Activated naive CD4-positive, alpha-beta T cell treated with anti-CD3 and anti-CD28 coated beads, Interleukin-2, amount 50 U/mL, for 72 hours (primary cell): ENCODE results near the gene MYO18A. TPM values are rescaled to one million over a fixed set of nuclear protein-coding genes. Genes with fewer than 3 reads are reported as not detected.
"Not testable (repeated sequence)": the region's sequence is repeated elsewhere in the genome, so short reads cannot be mapped to it uniquely, and the experiment has no call there.

Experiments
- ATAC-seq, 2 donors: fragments of 150-1000 bp; cut with Tn5 transposase; 2 replicates each; pipeline ENCODE4 v1.10.0; 2021; ENCODE audit warnings: mild to moderate bottlenecking in 2 of 2, moderate library complexity in 2 of 2
- DNase-seq, 2 donors: peaks; one replicate each; pipeline ENCODE4 v3.0.0; 2021 to 2022; ENCODE audit warnings: low spot score in 2 of 2
- H3K27ac Mint-ChIP-seq, 2 donors: one replicate each; pipeline ENCODE4 v1.8.0; 2022; ENCODE audit warnings: mild to moderate bottlenecking in 2 of 2, mixed read lengths in 2 of 2
- H3K36me3 Mint-ChIP-seq, 2 donors: one replicate each; pipeline ENCODE4 v1.8.0; 2022; ENCODE audit warnings: mixed read lengths in 2 of 2
- H3K9me3 Mint-ChIP-seq, 2 donors: one replicate each; pipeline ENCODE4 v1.8.0; 2022; ENCODE audit warnings: mixed read lengths in 2 of 2
- total RNA-seq, 2 donors: library from RNA; stranded (reverse); gene quantifications; one replicate each; pipeline ENCODE4 v1.2.3, GENCODE V29; 2022

Gene MYO18A
- total RNA-seq, 2 donors from 2014 or later, result 38.8 to 62.8 TPM

DNA sequence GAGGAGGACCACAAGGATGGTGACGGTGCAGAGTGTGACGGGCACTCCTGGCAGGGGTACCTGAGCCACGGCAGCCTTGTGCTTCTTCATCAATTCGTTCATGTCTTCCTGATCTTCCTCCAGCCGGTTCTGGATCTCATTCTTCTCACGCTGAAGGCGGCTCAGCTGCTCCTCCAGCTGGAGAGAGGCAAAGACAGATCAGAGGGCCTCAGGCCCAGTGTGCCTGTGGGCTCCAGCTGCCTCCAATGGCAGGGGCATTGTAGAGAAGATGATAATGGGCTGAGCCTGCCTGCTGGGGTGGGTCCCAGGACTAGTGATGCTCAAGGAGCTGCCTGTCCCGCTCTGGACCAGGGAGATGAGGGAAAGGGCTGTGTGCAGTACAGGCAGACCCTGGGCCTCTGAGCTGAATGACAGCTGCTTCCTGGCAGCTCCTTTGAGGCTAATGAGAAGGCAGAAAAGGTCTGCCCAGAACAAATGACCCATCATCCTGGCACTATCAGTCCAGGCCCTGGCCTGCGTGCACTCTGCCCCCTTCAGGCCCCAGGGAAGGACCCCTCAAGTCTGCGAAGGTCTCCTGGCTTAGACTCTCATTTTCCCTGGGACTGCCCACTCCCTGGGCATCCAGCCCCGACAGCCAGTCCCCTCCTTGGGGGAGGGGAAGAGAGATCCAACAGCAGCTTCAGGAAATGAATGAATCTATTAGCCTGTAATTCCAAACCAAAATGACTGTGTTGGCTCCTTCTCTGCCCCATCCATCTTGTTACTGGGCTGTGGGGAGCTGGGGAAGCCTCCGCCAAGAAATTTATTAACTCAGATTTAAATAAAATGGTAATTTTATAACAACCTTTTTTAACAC, 89.2 kb downstream of the MYO18A start:
- no peak for DNase-seq
- ATAC-seq, result no peak
- peak overlapping the region; percentile 55 to 82 for H3K27ac Mint-ChIP-seq
- H3K9me3 Mint-ChIP-seq, result no peaks in the 10 kb centered on the region
- H3K36me3 Mint-ChIP-seq, result no peaks in the 10 kb centered on the region

DNA sequence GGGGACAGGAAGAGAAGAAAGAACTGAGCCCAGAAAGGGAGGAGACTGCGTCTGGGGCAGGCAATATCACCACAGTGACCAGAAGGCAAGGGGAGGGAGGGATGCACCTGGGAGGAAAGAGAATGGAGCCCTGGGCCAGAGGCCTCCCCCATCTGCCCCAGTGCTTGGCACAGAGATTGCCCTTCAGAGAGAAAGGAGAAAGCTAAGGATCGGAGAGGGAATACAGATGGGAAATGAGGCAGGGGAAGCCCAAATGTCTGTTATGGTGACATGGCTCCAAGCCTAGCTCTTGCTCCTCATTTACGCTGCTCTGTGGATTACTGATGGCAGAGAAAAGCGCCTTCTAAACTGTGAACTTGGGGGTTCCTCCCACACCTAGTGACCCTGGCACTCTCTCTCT, 90.1 kb downstream of the MYO18A start:
- no peaks in the 10 kb centered on the region for H3K9me3 Mint-ChIP-seq
- no peak for ATAC-seq
- no peaks in the 10 kb centered on the region for H3K36me3 Mint-ChIP-seq
- DNase-seq, result no peak
- H3K27ac Mint-ChIP-seq, result peak overlapping the region; percentile 55 to 69

DNA sequence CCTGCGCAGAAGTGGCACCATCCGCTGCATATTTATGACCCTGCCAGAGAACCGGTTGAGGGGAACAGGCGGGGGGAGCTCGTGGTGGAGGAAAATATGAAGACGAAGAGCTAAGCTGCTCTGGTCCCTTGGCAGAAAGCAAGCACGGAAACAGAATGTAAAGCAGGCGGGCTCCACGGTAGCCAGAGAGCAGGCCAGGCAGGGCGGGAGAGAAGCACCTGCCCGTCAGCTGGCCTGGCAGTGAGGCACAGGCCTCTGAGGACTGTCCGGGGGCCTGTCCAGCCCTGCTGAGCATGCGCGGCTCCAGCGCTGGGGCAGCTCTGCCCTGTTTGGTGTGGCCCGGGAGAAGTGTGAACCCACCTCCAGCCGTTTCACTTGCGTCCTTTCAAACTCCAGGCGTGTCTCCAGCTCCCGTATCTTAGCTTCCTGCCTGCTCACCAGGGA, 90.6 kb downstream of the MYO18A start:
- Mint-ChIP-seq H3K36me3 (no peaks in the 10 kb centered on the region), H3K9me3 (no peaks in the 10 kb centered on the region), H3K27ac (peak overlapping the region; percentile 53 to 60)
- DNase-seq (no peak), ATAC-seq (no peak)

DNA sequence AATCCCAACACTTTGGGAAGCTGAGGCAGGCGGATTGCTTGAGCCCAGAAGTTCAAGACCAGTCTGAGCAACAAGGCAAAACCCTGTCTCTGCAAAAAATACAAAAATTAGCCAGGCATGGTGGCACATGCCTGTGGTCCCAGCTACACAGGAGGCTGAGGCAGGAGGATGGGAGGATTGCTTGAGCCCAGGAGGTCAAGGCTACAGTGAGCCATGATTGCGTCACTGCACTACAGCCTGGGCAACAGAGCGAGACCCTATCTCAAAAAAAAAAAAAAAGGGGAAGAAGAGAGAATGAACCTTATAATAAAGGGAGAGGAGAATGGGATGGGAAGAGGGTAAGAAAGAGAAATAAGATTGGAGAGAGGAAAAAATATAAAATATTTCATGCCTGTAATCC, 91.4 kb downstream of the MYO18A start:
- H3K9me3 Mint-ChIP-seq, DNase-seq, ATAC-seq, H3K36me3 Mint-ChIP-seq: not testable (repeated sequence)
- H3K27ac Mint-ChIP-seq, result peak overlapping the region; percentile 26 to 53

DNA sequence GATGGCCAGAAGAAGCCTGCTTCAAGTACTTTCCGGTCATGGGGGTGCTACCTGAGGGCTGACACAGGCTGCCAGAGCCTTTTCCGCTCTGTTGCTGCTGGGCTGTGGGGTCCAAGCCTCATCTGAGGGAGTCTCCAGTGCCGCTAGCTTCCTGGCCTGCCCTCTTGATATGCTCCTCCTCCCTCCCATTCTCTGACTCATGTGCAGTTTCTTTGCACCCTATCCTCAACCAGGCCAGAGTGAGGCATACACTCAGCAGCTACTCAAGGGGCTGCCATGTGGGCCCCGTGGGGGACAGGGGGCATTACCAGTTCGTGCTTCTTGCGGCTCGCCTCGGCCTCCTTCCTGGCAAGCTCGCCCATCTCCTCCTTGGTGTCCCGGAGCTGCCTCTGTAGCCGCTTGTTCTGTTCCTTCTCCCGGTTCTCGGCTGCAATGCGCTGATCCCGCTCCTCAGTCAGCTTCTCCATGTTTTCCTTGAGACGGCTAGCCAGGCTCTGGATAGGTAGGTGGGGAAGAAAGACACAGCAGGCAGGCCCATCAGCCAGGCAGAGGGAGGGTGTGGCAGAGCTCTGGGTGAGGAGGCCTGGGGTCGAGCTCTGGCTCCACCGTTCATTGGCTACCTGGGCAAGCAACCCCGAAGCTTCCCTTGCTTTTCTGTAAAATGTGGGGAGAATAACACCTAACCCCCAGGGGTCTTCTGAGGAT, 93.4 kb downstream of the MYO18A start:
- Mint-ChIP-seq H3K36me3 (no peaks in the 10 kb centered on the region), H3K27ac (peak overlapping the region in 1 of 2 donors; percentile 79), H3K9me3 (no peaks in the 10 kb centered on the region)
- DNase-seq (no peak), ATAC-seq (no peak)

DNA sequence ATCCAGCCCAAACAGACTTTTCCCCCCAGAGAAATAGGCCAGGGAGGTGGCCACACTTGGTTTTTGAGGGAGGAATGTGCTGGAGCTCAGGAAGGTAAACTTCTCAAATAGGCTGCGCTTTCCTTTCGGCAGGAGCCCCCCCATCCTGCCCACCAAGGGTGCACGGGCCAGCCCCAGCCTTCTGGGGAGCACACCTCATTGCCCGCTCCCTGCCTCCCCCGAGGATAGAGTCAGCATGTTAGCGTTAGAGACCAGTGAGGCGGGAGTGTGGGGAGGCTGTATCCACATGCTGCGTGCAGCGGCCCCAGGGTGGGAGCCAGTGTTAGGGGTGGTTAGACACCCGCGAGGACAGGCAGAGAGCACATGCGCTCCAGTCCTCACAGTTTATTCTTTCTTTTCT, 95.0 kb downstream of the MYO18A start:
- Mint-ChIP-seq H3K36me3 (no peaks in the 10 kb centered on the region), H3K9me3 (no peaks in the 10 kb centered on the region), H3K27ac (no peak overlapping the region)
- ATAC-seq (no peak), DNase-seq (no peak)

DNA sequence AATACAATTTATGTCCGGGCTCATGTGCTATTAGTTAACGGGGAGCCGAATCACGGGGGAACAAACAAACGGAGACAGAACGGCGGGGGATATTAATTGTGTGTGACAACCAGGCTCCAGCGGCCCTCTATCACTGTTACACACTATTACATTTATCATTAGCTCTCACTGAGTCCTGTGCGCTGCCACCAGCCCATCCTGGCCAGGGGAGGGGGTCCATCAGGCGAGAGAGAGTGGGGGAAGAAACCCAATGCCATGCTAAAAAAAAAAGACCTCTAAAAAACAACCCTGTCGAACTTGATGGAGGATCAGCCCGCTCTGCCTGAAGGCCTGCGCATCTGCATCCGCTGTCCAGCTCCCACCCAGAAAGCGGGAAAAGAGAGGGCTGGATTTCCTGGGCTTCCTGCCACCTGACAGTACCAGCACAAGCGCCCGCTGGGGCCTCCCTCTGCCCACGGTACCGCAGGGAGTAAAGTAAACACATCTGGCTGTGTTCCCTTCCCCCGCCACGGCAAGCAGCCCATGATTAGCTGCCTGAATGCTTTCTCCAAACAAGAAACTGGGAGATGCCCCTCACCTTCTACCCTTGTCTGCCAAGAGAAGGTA, 95.6 kb downstream of the MYO18A start:
- Mint-ChIP-seq H3K36me3 (no peaks in the 10 kb centered on the region), H3K27ac (peak overlapping the region in 1 of 2 donors; percentile 10), H3K9me3 (no peaks in the 10 kb centered on the region)
- no peak for ATAC-seq
- no peak for DNase-seq

DNA sequence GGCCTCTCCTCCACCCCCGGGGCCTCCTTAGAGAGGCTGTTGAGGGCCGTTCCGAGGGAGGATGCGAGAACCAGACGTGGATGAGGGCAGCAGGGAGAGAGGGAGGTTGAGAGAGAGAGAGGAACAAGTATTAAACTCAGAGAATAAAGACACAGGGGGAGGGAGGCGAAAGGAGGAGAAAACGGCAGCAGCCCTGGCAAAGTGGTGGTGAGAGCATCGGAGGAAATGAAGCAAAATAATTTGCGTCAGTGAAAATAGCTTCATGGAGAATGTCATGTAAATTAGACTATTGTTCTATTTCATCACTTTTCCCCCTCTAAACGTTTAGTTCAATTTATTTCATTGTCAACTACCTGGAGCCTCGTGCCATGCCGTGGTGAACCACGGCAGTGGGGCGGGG, 99.2 kb downstream of the MYO18A start:
- no peak for ATAC-seq
- DNase-seq, result no peak
- Mint-ChIP-seq H3K27ac (peak overlapping the region; percentile 9 to 82), H3K36me3 (no peaks in the 10 kb centered on the region), H3K9me3 (no peaks in the 10 kb centered on the region)

DNA sequence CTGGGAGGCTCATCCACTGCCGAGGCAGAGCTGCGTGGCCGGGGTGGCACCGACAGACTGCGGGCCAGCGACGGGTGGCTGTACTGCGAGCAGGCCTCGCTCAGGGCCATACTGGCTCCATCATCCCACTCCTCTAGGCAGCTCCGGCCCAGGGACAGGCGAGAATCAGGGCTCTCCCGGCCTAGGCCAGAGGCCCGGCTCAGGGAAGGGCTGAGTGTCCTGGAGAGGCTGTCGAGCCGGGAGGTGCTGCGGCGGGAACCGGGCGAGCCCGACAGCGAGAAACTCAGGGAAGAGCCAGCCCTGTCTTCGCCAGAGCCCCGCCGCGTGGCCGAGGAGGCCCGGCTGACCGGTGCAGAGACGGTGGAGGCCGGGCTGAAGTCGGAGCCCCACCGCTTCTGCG, 99.9 kb downstream of the MYO18A start:
- no peak for DNase-seq
- no peak for ATAC-seq
- H3K27ac Mint-ChIP-seq, result peak overlapping the region in 1 of 2 donors; percentile 82
- H3K36me3 Mint-ChIP-seq, result no peaks in the 10 kb centered on the region
- H3K9me3 Mint-ChIP-seq, result no peaks in the 10 kb centered on the region

DNA sequence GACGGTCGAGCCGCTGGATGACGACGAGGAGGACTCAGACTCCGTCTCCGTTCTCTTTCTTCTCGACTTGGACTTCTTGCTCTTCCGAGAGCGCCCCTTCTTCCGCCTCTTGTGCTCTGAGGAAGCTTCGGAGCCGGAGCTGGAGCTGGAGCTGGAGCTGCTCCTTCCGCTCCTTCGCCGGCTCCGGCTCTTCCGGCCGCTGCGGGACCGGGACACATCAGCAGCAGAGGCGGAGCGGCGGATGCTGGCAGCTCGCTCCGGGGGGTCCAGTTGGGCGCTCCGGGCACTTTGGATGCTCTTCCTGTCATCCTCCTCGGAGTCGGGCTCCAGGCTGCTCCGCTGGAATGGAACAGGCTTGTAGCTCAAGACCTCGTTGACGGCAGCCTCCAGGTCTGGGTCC, 100.3 kb downstream of the MYO18A start:
- Mint-ChIP-seq H3K36me3 (no peaks in the 10 kb centered on the region), H3K27ac (no peak overlapping the region), H3K9me3 (no peaks in the 10 kb centered on the region)
- ATAC-seq (no peak), DNase-seq (no peak)

DNA sequence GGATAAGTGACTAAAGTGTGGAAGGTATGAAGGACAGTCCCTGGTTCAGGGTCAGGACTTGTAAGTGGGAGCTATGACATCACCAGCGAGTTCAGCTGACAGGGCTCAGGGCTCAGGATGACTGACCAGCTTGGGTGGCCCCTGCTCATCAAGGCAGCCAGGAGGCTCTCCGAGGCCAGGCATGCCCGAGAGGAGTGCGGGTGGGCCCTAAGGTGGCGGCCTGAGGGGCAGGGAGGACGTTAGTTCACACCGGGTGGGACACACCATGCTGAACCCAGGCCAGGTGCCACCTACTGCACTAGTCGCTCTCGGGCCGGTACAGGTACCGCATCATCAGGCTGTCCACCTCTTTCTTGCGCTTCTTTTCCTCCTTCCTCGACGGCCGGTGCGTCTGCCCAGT, 100.8 kb downstream of the MYO18A start:
- no peak for DNase-seq
- no peaks in the 10 kb centered on the region for H3K9me3 Mint-ChIP-seq

DNA sequence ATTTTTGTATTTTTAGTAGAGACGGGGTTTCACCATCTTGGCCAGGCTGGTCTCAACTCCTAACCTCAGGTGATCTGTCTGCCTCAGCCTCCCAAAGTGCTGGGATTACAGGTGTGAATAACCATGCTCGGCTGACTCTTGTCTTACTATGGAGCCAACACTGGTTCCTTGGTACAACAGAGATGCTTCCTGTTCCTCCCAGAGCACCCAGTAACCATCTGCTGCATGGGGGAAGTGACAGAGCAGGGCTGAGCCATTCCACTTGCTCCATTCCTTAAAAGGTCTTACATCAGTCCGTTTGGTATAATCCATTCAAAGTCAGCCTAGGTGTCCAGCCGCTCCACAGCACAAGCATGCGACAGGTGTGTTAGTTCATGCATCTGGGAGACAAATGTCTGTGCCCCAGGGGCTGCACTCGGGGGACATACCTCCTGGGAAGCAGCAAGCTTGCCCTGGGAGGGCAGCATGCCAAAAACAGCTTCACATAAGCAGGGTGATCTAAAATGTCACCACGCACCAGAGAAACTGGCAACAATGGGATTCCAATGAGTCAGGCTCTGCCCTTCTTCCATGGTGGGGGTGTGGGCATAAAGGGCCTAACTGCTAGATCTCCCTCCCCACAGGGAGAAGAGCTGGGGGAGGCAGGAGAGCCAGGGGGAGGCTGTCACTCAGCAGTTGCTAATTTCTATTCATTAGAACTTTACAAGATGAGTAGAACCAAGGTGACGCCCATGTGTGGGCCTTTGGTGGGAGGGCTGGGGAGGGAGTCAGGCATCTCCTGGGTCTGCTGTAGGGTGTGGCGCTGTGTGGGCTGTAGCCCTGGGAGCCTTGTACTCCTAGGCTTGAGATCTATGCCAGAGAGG, 101.8 kb downstream of the MYO18A start:
- Mint-ChIP-seq H3K9me3 (no peaks in the 10 kb centered on the region), H3K27ac (peak overlapping the region in 1 of 2 donors; percentile 44), H3K36me3 (no peaks in the 10 kb centered on the region)
- ATAC-seq (peak in 1 of 2 donors; percentile 7), DNase-seq (no peak)

More for the DNA sequence above, 100.8 kb downstream of the MYO18A start:
- no peak overlapping the region for H3K27ac Mint-ChIP-seq
- no peak for ATAC-seq
- H3K36me3 Mint-ChIP-seq, result no peaks in the 10 kb centered on the region

DNA sequence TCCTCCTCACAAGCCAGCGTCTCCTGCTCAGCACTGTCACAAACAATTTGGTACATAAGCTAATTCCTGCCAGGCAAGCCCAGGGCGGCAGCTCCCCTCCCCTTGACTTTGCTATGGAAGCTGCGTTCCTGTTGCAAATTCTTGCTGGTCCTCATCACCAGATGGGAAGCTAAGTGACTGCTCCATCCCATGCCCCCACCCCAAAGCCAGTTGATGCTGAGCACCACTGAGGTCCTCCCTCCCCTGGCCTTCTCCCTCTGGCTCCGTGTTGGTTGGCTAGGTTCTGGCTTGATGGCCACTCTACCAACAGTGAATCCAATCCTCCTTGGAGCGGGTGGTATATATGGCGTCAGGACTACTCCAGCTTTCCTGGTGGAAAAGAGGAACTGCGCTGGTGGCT, 102.9 kb downstream of the MYO18A start:
- Mint-ChIP-seq H3K9me3 (no peaks in the 10 kb centered on the region), H3K27ac (peak overlapping the region; percentile 33 to 88), H3K36me3 (no peaks in the 10 kb centered on the region)
- no peak for ATAC-seq
- DNase-seq, result no peak

DNA sequence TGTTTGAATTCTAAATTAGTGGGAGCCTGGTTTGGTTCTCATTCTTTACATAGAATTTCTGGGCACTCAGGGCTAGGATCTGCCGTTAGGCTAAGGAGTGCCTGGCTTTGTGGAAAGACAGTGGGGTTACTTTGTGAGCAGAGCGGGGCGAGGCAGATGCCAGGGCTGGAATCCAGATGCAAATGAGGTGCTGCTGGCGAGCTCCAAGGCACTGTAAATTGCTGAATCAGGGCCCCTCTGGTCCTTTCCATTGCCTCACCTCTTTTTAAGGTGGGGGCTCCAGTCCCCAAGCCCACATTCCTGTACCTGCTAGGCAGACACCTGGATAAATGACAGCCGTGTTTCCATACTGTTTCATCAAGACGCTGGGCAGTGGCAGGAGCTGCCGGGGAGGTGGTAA, 103.5 kb downstream of the MYO18A start:
- H3K9me3 Mint-ChIP-seq, result no peaks in the 10 kb centered on the region
- no peak for ATAC-seq
- DNase-seq, result no peak
- no peaks in the 10 kb centered on the region for H3K36me3 Mint-ChIP-seq
- peak overlapping the region; percentile 1 to 37 for H3K27ac Mint-ChIP-seq

DNA sequence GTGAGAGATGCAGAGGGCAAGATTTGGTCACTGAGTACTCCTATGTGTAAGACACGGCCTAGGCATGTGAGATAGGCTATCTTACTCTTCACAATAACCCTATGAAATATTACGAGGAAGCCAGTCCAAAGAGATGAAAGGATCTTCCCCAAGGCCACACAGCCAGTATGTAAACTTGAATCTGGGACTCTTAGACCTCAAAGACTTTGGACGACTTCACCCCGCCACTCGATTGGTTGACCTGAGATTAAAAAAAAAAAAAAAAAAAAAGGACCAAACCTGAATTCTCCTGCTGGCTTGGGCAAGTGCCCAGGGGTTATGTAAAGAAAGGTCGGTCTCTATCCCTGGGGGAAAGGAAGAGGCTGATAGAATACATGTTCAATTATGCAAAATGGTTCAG, 104.1 kb downstream of the MYO18A start:
- Mint-ChIP-seq H3K9me3 (no peaks in the 10 kb centered on the region), H3K36me3 (no peaks in the 10 kb centered on the region), H3K27ac (peak overlapping the region; percentile 37 to 38)
- DNase-seq, result no peak
- no peak for ATAC-seq

DNA sequence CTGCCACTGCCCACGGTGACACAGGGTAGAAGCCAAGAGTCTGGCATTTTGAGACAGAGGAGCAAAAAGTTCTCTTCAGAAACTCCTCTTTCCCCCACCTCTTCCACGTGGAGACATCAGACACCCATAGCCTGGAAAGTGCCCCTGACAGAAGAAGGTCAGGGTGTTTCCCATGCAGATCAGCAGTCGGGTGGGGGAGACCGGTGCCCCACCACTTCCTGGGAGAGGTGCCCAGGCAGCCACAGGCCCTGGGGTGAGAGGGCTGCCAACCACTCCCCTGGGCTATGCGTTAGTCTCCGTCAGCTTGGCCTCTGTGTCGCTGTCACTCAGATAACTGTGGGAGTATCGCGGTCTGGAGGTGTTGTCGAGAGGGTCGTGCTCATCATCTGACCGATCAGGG, 105.7 kb downstream of the MYO18A start:
- ATAC-seq, result no peak
- no peaks in the 10 kb centered on the region for H3K36me3 Mint-ChIP-seq
- H3K9me3 Mint-ChIP-seq, result no peaks in the 10 kb centered on the region

More for the DNA sequence above, 105.7 kb downstream of the MYO18A start:
- no peak overlapping the region for H3K27ac Mint-ChIP-seq
- DNase-seq, result no peak
